ENCODE results near the gene EFCAB6. TPM values are rescaled to one million over a fixed set of nuclear protein-coding genes. Genes with fewer than 3 reads are reported as not detected.

Gene EFCAB6
- total and polyA plus RNA-seq, 9 of the 15 experiments (the other 6 are each of a cell fraction or from before 2014, with no cell fraction given), result 0.06 TPM; not detected in 8

GRCh38 chr22:43543522-43544288 lies 268.4 kb downstream of the EFCAB6 start:
- no peak for ATAC-seq
- no peak for TF ChIP-seq BRCA1 (IDR thresholded peaks at IDR 0.05)
- TF ChIP-seq BRCA1 (CRISPR knock-in tag; IDR thresholded peaks at IDR 0.05), result no peak
- no peak for TF ChIP-seq GTF2B (IDR thresholded peaks at IDR 0.05; ENCODE audit: extremely low read depth, insufficient read length)
- no peak for TF ChIP-seq NCOA4 (IDR thresholded peaks at IDR 0.05; ENCODE audit: partially characterized antibody)
- no peak for TF ChIP-seq ATF6 (CRISPR knock-in tag; IDR thresholded peaks at IDR 0.05)
- TF ChIP-seq, protein P1, sequence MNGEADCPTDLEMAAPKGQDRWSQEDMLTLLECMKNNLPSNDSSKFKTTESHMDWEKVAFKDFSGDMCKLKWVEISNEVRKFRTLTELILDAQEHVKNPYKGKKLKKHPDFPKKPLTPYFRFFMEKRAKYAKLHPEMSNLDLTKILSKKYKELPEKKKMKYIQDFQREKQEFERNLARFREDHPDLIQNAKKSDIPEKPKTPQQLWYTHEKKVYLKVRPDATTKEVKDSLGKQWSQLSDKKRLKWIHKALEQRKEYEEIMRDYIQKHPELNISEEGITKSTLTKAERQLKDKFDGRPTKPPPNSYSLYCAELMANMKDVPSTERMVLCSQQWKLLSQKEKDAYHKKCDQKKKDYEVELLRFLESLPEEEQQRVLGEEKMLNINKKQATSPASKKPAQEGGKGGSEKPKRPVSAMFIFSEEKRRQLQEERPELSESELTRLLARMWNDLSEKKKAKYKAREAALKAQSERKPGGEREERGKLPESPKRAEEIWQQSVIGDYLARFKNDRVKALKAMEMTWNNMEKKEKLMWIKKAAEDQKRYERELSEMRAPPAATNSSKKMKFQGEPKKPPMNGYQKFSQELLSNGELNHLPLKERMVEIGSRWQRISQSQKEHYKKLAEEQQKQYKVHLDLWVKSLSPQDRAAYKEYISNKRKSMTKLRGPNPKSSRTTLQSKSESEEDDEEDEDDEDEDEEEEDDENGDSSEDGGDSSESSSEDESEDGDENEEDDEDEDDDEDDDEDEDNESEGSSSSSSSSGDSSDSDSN (IDR thresholded peaks at IDR 0.05; ENCODE audit: borderline replicate concordance in 1 of 2, low read depth in 2 of 2, low read length in 2 of 2), result no peak
- TF ChIP-seq, protein P2, sequence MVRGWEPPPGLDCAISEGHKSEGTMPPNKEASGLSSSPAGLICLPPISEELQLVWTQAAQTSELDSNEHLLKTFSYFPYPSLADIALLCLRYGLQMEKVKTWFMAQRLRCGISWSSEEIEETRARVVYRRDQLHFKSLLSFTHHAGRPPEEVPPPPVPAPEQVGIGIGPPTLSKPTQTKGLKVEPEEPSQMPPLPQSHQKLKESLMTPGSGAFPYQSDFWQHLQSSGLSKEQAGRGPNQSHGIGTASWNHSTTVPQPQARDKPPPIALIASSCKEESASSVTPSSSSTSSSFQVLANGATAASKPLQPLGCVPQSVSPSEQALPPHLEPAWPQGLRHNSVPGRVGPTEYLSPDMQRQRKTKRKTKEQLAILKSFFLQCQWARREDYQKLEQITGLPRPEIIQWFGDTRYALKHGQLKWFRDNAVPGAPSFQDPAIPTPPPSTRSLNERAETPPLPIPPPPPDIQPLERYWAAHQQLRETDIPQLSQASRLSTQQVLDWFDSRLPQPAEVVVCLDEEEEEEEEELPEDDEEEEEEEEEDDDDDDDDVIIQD (CRISPR knock-in tag; IDR thresholded peaks at IDR 0.05), result no peak
- TF ChIP-seq ZNF655 (CRISPR knock-in tag; IDR thresholded peaks at IDR 0.05), result no peak
- no peak for TF ChIP-seq HMBOX1 (IDR thresholded peaks at IDR 0.05)
- no peak for TF ChIP-seq HDAC8 (tag; IDR thresholded peaks at IDR 0.05)
- TF ChIP-seq XRCC3 (IDR thresholded peaks at IDR 0.05), result no peak
- no peak for TF ChIP-seq ZNF232 (CRISPR knock-in tag; IDR thresholded peaks at IDR 0.05)

More at GRCh38 chr22:43543522-43544288, 268.4 kb downstream of the EFCAB6 start:
- Histone ChIP-seq H3K36me3 (ENCODE audit: control insufficient read depth, insufficient read depth, low read length) (no peaks in the 10 kb centered on the region), H2AFZ (ENCODE audit: low read depth, low read length) (no peak overlapping the region), H3K27me3 (ENCODE audit: control insufficient read depth in 2 of 2, insufficient read depth in 2 of 2, low read length in 2 of 2) (no peaks in the 10 kb centered on the region; a peak in 1 of 5 replicates), H3K27ac (ENCODE audit: extremely low read depth, low read depth, low read length) (no peak overlapping the region), H4K20me1 (replicated peaks; ENCODE audit: control insufficient read depth, insufficient read depth, low read length) (no peaks in the 10 kb centered on the region), H3K9me1 (ENCODE audit: control insufficient read depth, insufficient read depth, low read length) (no peaks in the 10 kb centered on the region), H3K79me2 (ENCODE audit: control insufficient read depth, insufficient read depth, low read length) (no peaks in the 10 kb centered on the region), H3K4me1 (replicated peaks in 1 of 2; ENCODE audit: control insufficient read depth in 2 of 2, insufficient read depth in 2 of 2, low read length in 2 of 2) (no peaks in the 10 kb centered on the region), H3K9ac (ENCODE audit: insufficient read depth in 1 of 2, low read depth in 2 of 2, low read length in 2 of 2) (no peak overlapping the region), H3K9me3 (replicated peaks; ENCODE audit: control insufficient read depth, insufficient read depth, low read depth, low read length) (no peaks in the 10 kb centered on the region), H3K4me3 (no peak overlapping the region), H3K4me2 (ENCODE audit: insufficient read depth, low read length) (no peak overlapping the region)
- BruUV-seq (replicated peaks), result no TSS peak
- intact Hi-C loops (cut with micrococcal nuclease), result no loop called here
- in situ Hi-C loops (cut with MboI), result no loop called here
- no peak for DNase-seq (ENCODE audit: extremely low read depth in 1 of 4, low spot score in 3 of 4)
- FAIRE-seq, result no peak
- POLR2A ChIA-PET, result no interaction called here
- WGBS (ENCODE audit: insufficient coverage, low coverage, missing lambda C conversion rate), result 0% methylated on average over 4 of the region's 12 CpGs
- CTCF ChIA-PET (ENCODE audit: low intra/inter-chr PET ratio), result no interaction called here

Data from K562 (cell line).